Neural cell (in vitro differentiated cells): ENCODE measurements around the gene PRUNE2. TPM values are rescaled to one million over a fixed set of nuclear protein-coding genes. Genes with fewer than 3 reads are reported as not detected.

Experiments used
- H2AFZ ChIP-seq: fragments of 200-600, 300-800 bp; sonication (generic), shearing (Covaris generic); 2 replicates; pipeline ENCODE4 v1.6.0; 2014; ENCODE audit warnings: low read depth, mild to moderate bottlenecking, antibody characterized with exemption, low read length, moderate library complexity
- H3F3A ChIP-seq: fragments of 200-600 bp; shearing (Covaris generic); 2 replicates; pipeline ENCODE4 v1.6.1; 2016; ENCODE audit warnings: mild to moderate bottlenecking, moderate library complexity, mixed read lengths, antibody characterized with exemption, low read length; ENCODE audit not compliant: insufficient read depth, poor library complexity, severe bottlenecking
- H3K27ac ChIP-seq: fragments of 200-600, 300-800 bp; sonication (generic), shearing (Covaris generic); 2 replicates; pipeline ENCODE4 v1.5.1; 2014; ENCODE audit warnings: mild to moderate bottlenecking, low read length, moderate library complexity
- H3K27me3 ChIP-seq: fragments of 300-800, 200-600 bp; sonication (generic), shearing (Covaris generic); 2 replicates; pipeline ENCODE4 v1.6.0; 2014; ENCODE audit warnings: mild to moderate bottlenecking, low read depth, low read length, moderate library complexity; ENCODE audit not compliant: insufficient read depth
- H3K36me3 ChIP-seq: fragments of 300-800, 200-600 bp; sonication (generic), shearing (Covaris generic); 2 replicates; pipeline ENCODE4 v1.5.1; 2014; ENCODE audit warnings: mild to moderate bottlenecking, antibody characterized with exemption, low read length, moderate library complexity; ENCODE audit not compliant: insufficient read depth
- H3K4me2 ChIP-seq: fragments of 300-800, 200-600 bp; sonication (generic), shearing (Covaris generic); 2 replicates; pipeline ENCODE4 v1.6.0; 2014; ENCODE audit warnings: mild to moderate bottlenecking, low read length
- H3K4me3 ChIP-seq: fragments of 300-800, 200-600 bp; sonication (generic), shearing (Covaris generic); 2 replicates; pipeline ENCODE4 v1.5.1; 2014; ENCODE audit warnings: mild to moderate bottlenecking, low read length, moderate library complexity
- H3K79me2 ChIP-seq: fragments of 200-600 bp; shearing (Covaris generic); replicated peaks from 2 replicates; pipeline ENCODE4 v1.6.0; 2014; ENCODE audit warnings: mild to moderate bottlenecking, low read length, moderate library complexity; ENCODE audit not compliant: insufficient read depth
- H3K9ac ChIP-seq: fragments of 300-800, 200-600 bp; sonication (generic), shearing (Covaris generic); 2 replicates; pipeline ENCODE4 v1.6.1; 2016; ENCODE audit warnings: mild to moderate bottlenecking, low read length, mixed read lengths
- H3K9me2 ChIP-seq: fragments of 200-600 bp; shearing (Covaris generic); 2 replicates; pipeline ENCODE4 v1.6.1; 2016; ENCODE audit warnings: mild to moderate bottlenecking, low read length, mixed read lengths; ENCODE audit not compliant: insufficient read depth
- H3K9me3 ChIP-seq: fragments of 200-600, 300-800 bp; sonication (generic), shearing (Covaris generic); 2 replicates; pipeline ENCODE4 v1.6.1; 2016; ENCODE audit warnings: mild to moderate bottlenecking, mixed run types, low read length, moderate library complexity, mixed read lengths
- H4K20me1 ChIP-seq: fragments of 200-600 bp; shearing (Covaris generic); 2 replicates; pipeline ENCODE4 v1.6.1; 2016; ENCODE audit warnings: mild to moderate bottlenecking, mixed run types; ENCODE audit not compliant: insufficient read depth
- CTCF ChIP-seq: fragments of 450-650 bp; IDR thresholded peaks from 2 replicates; pipeline ENCODE4 v1.5.1; 2014; ENCODE audit warnings: antibody characterized with exemption, mild to moderate bottlenecking, moderate library complexity; ENCODE audit not compliant: poor library complexity, severe bottlenecking
- EP300 ChIP-seq: fragments of 450-650 bp; conservative IDR thresholded peaks from 2 replicates; pipeline ENCODE4 v1.6.1; 2014; ENCODE audit warnings: antibody characterized with exemption, mild to moderate bottlenecking, moderate library complexity; ENCODE audit not compliant: poor library complexity, severe bottlenecking
- EZH2 ChIP-seq: fragments of 200-600, 300-800 bp; shearing (Covaris generic), sonication (generic); IDR thresholded peaks from 2 replicates; pipeline ENCODE4 v1.6.1; 2014; ENCODE audit warnings: antibody characterized with exemption, low read length, borderline replicate concordance, mild to moderate bottlenecking; ENCODE audit not compliant: insufficient read depth, poor library complexity, severe bottlenecking
- MXI1 ChIP-seq: fragments of 450-650 bp; conservative IDR thresholded peaks from 2 replicates; pipeline ENCODE4 v1.6.1; 2014; ENCODE audit warnings: antibody characterized with exemption, mild to moderate bottlenecking; ENCODE audit not compliant: poor library complexity, severe bottlenecking
- POLR2AphosphoS5 ChIP-seq: IDR thresholded peaks from 2 replicates; pipeline ENCODE4 v1.6.1; 2012
- RAD21 ChIP-seq: fragments of 450-650 bp; conservative IDR thresholded peaks from 2 replicates; pipeline ENCODE4 v1.6.1; 2014; ENCODE audit warnings: antibody characterized with exemption, mild to moderate bottlenecking, moderate library complexity
- REST ChIP-seq: IDR thresholded peaks from 2 replicates; pipeline ENCODE4 v1.6.1; 2012; ENCODE audit warnings: borderline replicate concordance
- SMC3 ChIP-seq: fragments of 450-650 bp; conservative IDR thresholded peaks from 2 replicates; pipeline ENCODE4 v1.6.1; 2014; ENCODE audit warnings: antibody characterized with exemption, mild to moderate bottlenecking, moderate library complexity; ENCODE audit not compliant: poor library complexity
- TAF1 ChIP-seq: IDR thresholded peaks from 2 replicates; pipeline ENCODE4 v1.6.1; 2012; ENCODE audit warnings: low read depth
- polyA plus RNA-seq: library from polyadenylated mRNA; depleted of rRNA; stranded (reverse); fragments of >200 nt; gene quantifications from 2 replicates; pipeline ENCODE4 v1.2.3, GENCODE V29; 2014

The PRUNE2 gene
- polyA plus RNA-seq, 1 donor from 2014 or later = 9.7 TPM

- Histone ChIP-seq H4K20me1 (no peaks in the 10 kb centered on the region), H3K27me3 (no peaks in the 10 kb centered on the region), H3F3A (no peaks in the 10 kb centered on the region), H3K9ac (no peak overlapping the region), H3K9me2 (no peaks in the 10 kb centered on the region), H3K4me2 (no peak overlapping the region), H3K27ac (no peak overlapping the region), H2AFZ (no peak overlapping the region), H3K9me3 (no peaks in the 10 kb centered on the region), H3K4me3 (no peak overlapping the region), H3K36me3 (no peaks in the 10 kb centered on the region), H3K79me2 (no peaks in the 10 kb centered on the region)
- TF ChIP-seq CTCF (no peak), POLR2AphosphoS5 (no peak), MXI1 (no peak), RAD21 (no peak), SMC3 (no peak), TAF1 (no peak), EP300 (no peak), REST (no peak), EZH2 (no peak)
Observed at GRCh38 chr9:76592091-76592973, 313.6 kb downstream of the PRUNE2 start.

GRCh38 chr9:76591256-76591950 lies 314.5 kb downstream of the PRUNE2 start:
- Histone ChIP-seq H3K9me3 (no peaks in the 10 kb centered on the region), H3K4me3 (no peak overlapping the region), H3K9me2 (no peaks in the 10 kb centered on the region), H2AFZ (no peak overlapping the region), H3K79me2 (no peaks in the 10 kb centered on the region), H3K36me3 (no peaks in the 10 kb centered on the region), H3F3A (no peaks in the 10 kb centered on the region), H3K4me2 (no peak overlapping the region), H4K20me1 (no peaks in the 10 kb centered on the region), H3K27ac (no peak overlapping the region), H3K9ac (no peak overlapping the region), H3K27me3 (no peaks in the 10 kb centered on the region)
- TF ChIP-seq EZH2 = no peak
- no peak for TF ChIP-seq TAF1
